NT2/D1 (cell line): ENCODE data around the gene SGPL1.

ENCODE experiments used
- YY1 ChIP-seq: IDR thresholded peaks from 2 replicates; pipeline ENCODE4 v1.6.1; 2011; ENCODE audit not compliant: insufficient read length, insufficient read depth
- ZNF274 ChIP-seq: IDR thresholded peaks from 2 replicates; pipeline ENCODE4 v1.6.1; 2011; ENCODE audit warnings: mild to moderate bottlenecking, low read depth, low read length

- TF ChIP-seq YY1 (no peak), ZNF274 (no peak)
These were observed 76.9 kb downstream of the SGPL1 start for GRCh38 chr10:70892631-70893030.
